HG03354 (cell line): Measurements from ENCODE around the gene NAE1.
"Not testable (repeated sequence)": the region's sequence is repeated elsewhere in the genome, so short reads cannot be mapped to it uniquely, and the experiment has no call there.

Source experiments
- ATAC-seq: cut with Tn5 transposase; IDR thresholded peaks from one replicate; pipeline ENCODE4 v1.9.1; 2021; ENCODE audit warnings: mild to moderate bottlenecking; ENCODE audit not compliant: unreplicated experiment, poor library complexity, severe bottlenecking

Gene NAE1

GRCh38 chr16:66814734-66815133, 16.0 kb downstream of the NAE1 start:
- no peak for ATAC-seq

- no peak for ATAC-seq
These were observed 19.7 kb downstream of the NAE1 start for GRCh38 chr16:66811043-66811442.

DNA sequence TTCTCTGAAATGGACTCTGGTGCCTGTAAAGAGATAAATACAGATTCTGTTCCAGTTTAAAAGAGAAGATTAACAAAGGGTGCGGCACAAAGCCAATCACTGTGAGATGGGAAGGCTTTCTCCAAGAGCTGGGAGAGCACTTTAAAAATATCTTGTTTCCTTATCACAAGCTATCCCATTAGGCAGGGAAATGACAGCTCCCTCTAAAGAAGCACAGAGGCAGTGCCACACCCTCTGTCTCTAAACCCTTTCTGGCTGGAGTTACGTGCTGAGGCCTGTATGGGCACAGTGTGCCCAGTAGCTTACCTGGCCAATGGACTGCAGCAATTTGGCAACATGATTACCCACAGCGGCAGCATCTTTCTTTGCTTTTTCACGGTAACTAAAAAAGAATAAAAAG, 20.4 kb downstream of the NAE1 start:
- no peak for ATAC-seq

- ATAC-seq = no peak
These were observed 21.0 kb downstream of the NAE1 start for GRCh38 chr16:66809765-66810164.

- ATAC-seq = no peak
These were observed 28.6 kb downstream of the NAE1 start for GRCh38 chr16:66802159-66802558.

DNA sequence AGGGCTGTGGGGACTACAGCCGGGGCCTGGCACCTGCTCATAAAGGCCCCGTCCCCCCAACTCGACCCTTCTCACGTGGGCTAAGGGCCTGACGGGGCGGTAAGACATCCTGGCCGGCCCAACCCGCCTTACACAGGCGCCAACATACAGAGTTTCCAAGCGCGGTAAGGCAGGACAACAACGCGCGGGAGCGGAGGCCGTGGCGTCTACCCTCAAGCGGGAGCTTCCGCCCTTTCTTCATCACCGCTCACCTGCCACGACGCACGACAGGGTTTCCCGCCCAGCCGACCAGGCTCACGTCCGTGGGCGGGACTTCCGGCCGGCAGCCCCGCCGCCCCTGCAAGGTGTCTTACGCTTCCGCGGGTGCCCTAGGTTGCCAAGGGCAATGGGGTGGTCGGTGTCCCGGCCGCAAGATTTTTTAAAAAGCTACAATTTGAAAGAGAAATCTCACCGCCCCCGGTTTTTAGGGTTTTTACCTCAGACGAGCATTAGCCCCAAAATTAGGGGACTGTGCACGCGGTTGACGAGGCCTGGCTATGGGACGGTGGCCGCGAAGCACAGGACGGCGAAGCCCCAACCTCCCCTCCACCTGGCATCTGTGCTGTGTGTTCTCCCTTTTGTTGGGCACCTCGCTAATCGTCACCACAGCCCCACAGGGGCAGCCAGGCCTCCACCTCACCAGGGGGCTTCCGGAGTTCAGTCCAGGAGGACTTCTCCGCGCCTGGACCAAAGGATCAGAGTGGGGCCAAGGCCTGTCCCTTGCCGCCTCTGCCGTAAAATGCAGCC, 29.3 kb downstream of the NAE1 start, which contains the start of gene TERB1:
Gene TERB1, minus strand, starts transcription at position 265 of the 786 bp plus-strand sequence. CDS start 4,786 bp downstream, outside the sequence.
- ATAC-seq = no peak

GRCh38 chr16:66800856-66801255, 29.9 kb downstream of the NAE1 start:
- no peak for ATAC-seq

DNA sequence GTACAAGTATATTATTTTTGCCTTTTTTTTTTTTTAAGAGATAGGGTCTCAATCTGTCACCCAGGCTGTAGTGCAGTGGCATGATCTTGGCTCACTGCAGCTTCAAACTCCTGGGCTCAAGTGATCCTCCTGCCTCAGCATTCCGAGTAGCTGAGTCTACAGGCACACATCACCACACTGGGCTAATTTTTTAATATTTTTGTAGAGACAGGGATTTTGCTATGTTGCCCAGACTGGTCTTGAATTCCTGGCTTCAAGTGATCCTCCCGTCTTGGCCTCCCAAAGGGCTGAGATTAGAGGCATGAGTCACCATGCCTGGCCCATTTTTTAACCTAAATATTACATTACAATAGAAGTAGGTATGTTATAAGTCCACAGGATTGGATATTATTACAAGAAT, 32.6 kb downstream of the NAE1 start:
- ATAC-seq = no peak

- ATAC-seq = not testable (repeated sequence)
These were observed 36.8 kb downstream of the NAE1 start for GRCh38 chr16:66793984-66794383.

DNA sequence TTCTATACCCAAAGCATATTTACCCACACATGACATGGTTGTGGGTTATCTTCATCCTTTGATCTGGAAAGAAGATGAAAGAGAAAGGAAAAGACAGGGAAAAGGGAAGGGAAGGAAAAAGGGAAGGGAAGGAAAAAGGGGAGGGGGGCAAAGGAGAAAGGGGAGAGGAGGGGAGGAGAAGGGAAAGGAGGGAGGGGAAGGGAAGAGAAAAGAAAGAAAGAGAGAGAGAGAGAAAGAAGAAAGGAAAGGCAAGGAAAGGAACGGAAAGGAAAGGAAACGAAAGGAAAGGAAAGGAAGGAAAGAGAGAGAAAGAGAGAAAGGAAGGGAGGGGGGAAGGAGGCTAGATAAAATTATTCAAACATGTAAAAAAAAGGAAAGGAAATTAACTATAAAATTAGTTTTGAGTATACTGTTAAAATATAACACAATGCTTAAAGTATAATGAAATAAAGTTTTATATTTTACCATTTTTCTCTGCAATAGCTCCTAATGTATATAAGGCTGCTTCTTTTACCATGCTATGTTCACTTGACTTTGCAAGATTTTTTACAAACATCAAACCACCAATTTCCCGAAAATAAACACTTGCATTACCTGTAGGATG, 40.5 kb downstream of the NAE1 start:
- no peak for ATAC-seq

- ATAC-seq = no peak
These were observed 43.3 kb downstream of the NAE1 start for GRCh38 chr16:66787427-66787826.

- no peak for ATAC-seq
These were observed 44.2 kb downstream of the NAE1 start for GRCh38 chr16:66786551-66786950.

- no peak for ATAC-seq
These were observed 54.3 kb downstream of the NAE1 start for GRCh38 chr16:66776457-66776856.

DNA sequence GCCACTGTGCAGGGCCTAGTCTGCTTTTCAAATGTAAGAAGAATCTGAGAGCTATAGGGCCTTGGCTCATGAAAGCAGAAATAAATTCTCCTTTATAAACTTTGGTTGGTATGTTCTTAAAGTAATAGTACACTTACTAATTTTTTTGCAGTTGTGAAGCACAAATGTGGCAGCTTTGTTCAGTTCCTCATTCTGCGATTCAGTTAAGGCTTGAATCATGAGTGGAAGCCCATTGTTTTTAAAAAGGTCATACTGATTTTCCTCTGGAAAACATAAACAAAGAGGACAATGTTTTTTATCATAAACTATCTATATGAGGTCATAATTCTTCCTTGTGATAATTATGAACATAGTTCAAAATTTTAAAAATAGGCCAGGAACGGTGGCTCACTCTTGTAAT, 55.8 kb downstream of the NAE1 start:
- ATAC-seq = no peak

GRCh38 chr16:66758086-66758485, 72.7 kb downstream of the NAE1 start:
- no peak for ATAC-seq

GRCh38 chr16:66754819-66755218, 76.0 kb downstream of the NAE1 start:
- no peak for ATAC-seq

GRCh38 chr16:66754211-66754610, 76.6 kb downstream of the NAE1 start:
- ATAC-seq = no peak

DNA sequence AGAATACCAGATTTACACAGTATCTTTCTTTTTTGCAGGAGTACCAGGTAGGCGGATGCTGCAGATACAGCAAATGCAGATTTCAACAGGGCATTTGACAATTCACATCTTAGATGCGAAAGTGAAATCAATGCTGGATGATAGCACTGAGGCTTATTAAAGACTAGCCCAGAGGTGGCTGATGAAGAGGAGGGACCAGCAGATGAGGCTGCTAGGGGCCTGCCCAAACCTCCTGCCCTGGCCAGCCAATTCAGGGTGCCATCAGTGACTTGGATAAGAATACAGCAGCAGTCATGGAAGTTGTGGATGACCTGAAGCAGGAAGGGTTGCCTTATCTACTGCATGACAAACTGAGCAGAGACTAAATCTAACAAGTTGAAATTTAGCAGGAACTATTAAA, 77.8 kb downstream of the NAE1 start:
- no peak for ATAC-seq
